Measurements from ENCODE around the gene CHRNA1. TPM values are rescaled to one million over a fixed set of nuclear protein-coding genes. Genes with fewer than 3 reads are reported as not detected.

The CHRNA1 gene
- total and polyA plus RNA-seq, 2 experiments from 2014 or later = not detected

DNA sequence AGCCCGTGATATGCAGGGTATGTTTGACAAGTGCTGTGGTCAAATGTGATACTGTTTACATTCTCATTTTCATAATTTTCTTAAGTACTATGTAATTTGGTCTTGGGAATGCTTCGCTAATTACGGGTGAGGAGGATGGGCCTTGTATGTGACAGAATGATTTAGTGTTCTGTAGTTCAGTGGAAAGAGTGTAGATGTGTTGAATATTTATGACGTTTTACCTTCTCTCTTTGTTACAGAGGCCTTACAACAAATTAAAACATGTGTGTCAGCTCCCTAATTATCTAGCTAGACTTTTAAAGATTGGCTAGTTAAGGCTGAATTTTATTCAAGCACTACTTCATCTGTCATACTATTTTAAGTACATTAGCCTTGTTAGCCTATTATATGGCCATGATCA, 10.6 kb upstream of the CHRNA1 start (continued):
- TF ChIP-seq, protein P1, sequence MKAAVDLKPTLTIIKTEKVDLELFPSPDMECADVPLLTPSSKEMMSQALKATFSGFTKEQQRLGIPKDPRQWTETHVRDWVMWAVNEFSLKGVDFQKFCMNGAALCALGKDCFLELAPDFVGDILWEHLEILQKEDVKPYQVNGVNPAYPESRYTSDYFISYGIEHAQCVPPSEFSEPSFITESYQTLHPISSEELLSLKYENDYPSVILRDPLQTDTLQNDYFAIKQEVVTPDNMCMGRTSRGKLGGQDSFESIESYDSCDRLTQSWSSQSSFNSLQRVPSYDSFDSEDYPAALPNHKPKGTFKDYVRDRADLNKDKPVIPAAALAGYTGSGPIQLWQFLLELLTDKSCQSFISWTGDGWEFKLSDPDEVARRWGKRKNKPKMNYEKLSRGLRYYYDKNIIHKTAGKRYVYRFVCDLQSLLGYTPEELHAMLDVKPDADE (IDR thresholded peaks at IDR 0.05) = no peak
- TF ChIP-seq NANOG (IDR thresholded peaks at IDR 0.05; ENCODE audit: borderline replicate concordance) (no peak), POLR2AphosphoS5 (IDR thresholded peaks at IDR 0.05; ENCODE audit: low read depth) (no peak), ZNF331 (CRISPR knock-in tag; IDR thresholded peaks at IDR 0.05; ENCODE audit: low read depth) (no peak), CREB1 (CRISPR knock-in tag; IDR thresholded peaks at IDR 0.05; ENCODE audit: low read depth) (no peak)

DNA sequence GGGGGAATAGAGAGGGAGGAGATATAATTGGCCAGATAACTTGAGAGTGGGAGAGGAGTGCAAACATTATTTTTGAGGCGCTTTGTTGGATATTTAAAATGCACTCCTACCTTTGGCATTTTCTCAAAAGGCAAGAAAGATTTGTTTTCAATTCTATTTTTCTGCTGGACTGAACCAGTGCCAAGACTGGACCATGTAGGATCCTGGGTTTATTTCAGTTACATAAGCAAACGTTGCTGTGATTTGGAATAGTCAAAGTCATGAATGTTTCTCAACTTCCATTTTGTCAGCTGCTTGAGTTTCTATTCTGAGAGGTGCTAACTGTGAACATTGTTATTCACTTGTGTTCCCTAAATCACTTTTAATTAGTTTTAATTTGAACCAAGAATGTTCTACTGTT, 8.9 kb upstream of the CHRNA1 start:
- H3K4me3 ChIP-seq = no peak overlapping the region
- no peak overlapping the region for H2AFZ ChIP-seq
- H3K27ac Mint-ChIP-seq = peak overlapping the region; percentile 56
- 0 out of 2 replicates have a peak, but pooled peaks cover 5% of the 10 kb centered on the region for H3K9me2 ChIP-seq (ENCODE audit: insufficient read depth)
- H3K27me3 Mint-ChIP-seq (ENCODE audit: insufficient read depth, low read depth, poor library complexity) = peaks cover 9% of the 10 kb centered on the region
- peaks cover 23% of the 10 kb centered on the region for H3F3A ChIP-seq (replicated peaks; ENCODE audit: low read depth)
- H3K4me1 ChIP-seq (ENCODE audit: insufficient read depth) = peaks cover 39% of the 10 kb centered on the region
- H3K36me3 Mint-ChIP-seq (ENCODE audit: low read depth) = no peaks in the 10 kb centered on the region; the same call in 2 of the 3 replicates
- no peaks in the 10 kb centered on the region for H3K79me2 ChIP-seq (replicated peaks; ENCODE audit: insufficient read depth)
- 0 out of 2 replicates have a peak overlapping the region, but pooled peaks have one; percentile 86 for H3K27ac ChIP-seq (ENCODE audit: low read depth)
- peaks cover 62% of the 10 kb centered on the region for H3K4me1 Mint-ChIP-seq
- no peak overlapping the region for H3K4me3 Mint-ChIP-seq
- no peak overlapping the region for H3K4me2 ChIP-seq
- no peaks in the 10 kb centered on the region for H3K9me3 Mint-ChIP-seq
- no peaks in the 10 kb centered on the region for H3K36me3 ChIP-seq (ENCODE audit: insufficient read depth)
- no peak for DNase-seq (ENCODE audit: low spot score)
- ATAC-seq = no peak
- H4K20me1 ChIP-seq (replicated peaks; ENCODE audit: insufficient read depth) = no peaks in the 10 kb centered on the region
- no peaks in the 10 kb centered on the region for H3K27me3 ChIP-seq (ENCODE audit: insufficient read depth)
- TF ChIP-seq, protein P2, sequence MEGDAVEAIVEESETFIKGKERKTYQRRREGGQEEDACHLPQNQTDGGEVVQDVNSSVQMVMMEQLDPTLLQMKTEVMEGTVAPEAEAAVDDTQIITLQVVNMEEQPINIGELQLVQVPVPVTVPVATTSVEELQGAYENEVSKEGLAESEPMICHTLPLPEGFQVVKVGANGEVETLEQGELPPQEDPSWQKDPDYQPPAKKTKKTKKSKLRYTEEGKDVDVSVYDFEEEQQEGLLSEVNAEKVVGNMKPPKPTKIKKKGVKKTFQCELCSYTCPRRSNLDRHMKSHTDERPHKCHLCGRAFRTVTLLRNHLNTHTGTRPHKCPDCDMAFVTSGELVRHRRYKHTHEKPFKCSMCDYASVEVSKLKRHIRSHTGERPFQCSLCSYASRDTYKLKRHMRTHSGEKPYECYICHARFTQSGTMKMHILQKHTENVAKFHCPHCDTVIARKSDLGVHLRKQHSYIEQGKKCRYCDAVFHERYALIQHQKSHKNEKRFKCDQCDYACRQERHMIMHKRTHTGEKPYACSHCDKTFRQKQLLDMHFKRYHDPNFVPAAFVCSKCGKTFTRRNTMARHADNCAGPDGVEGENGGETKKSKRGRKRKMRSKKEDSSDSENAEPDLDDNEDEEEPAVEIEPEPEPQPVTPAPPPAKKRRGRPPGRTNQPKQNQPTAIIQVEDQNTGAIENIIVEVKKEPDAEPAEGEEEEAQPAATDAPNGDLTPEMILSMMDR (conservative IDR thresholded peaks at IDR 0.05; ENCODE audit: low read depth in 2 of 2) = no peak
- TF ChIP-seq, protein P3, sequence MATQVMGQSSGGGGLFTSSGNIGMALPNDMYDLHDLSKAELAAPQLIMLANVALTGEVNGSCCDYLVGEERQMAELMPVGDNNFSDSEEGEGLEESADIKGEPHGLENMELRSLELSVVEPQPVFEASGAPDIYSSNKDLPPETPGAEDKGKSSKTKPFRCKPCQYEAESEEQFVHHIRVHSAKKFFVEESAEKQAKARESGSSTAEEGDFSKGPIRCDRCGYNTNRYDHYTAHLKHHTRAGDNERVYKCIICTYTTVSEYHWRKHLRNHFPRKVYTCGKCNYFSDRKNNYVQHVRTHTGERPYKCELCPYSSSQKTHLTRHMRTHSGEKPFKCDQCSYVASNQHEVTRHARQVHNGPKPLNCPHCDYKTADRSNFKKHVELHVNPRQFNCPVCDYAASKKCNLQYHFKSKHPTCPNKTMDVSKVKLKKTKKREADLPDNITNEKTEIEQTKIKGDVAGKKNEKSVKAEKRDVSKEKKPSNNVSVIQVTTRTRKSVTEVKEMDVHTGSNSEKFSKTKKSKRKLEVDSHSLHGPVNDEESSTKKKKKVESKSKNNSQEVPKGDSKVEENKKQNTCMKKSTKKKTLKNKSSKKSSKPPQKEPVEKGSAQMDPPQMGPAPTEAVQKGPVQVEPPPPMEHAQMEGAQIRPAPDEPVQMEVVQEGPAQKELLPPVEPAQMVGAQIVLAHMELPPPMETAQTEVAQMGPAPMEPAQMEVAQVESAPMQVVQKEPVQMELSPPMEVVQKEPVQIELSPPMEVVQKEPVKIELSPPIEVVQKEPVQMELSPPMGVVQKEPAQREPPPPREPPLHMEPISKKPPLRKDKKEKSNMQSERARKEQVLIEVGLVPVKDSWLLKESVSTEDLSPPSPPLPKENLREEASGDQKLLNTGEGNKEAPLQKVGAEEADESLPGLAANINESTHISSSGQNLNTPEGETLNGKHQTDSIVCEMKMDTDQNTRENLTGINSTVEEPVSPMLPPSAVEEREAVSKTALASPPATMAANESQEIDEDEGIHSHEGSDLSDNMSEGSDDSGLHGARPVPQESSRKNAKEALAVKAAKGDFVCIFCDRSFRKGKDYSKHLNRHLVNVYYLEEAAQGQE (IDR thresholded peaks at IDR 0.05; ENCODE audit: unreplicated experiment) = no peak
- no peak for TF ChIP-seq ZNF331 (CRISPR knock-in tag; IDR thresholded peaks at IDR 0.05; ENCODE audit: low read depth)
- TF ChIP-seq EZH2phosphoT487 (IDR thresholded peaks at IDR 0.05; ENCODE audit: unreplicated experiment) = no peak
- no peak for TF ChIP-seq STAT1 (IDR thresholded peaks at IDR 0.05; ENCODE audit: unreplicated experiment)
- TF ChIP-seq EZH2 (IDR thresholded peaks at IDR 0.05; ENCODE audit: low read depth, unreplicated experiment) = no peak
- TF ChIP-seq ZNF114 (CRISPR knock-in tag; IDR thresholded peaks at IDR 0.05) = no peak
- no peak for TF ChIP-seq CREB1 (CRISPR knock-in tag; IDR thresholded peaks at IDR 0.05; ENCODE audit: low read depth)
- TF ChIP-seq POLR2AphosphoS5 (IDR thresholded peaks at IDR 0.05; ENCODE audit: low read depth) = no peak
- TF ChIP-seq, protein P4, sequence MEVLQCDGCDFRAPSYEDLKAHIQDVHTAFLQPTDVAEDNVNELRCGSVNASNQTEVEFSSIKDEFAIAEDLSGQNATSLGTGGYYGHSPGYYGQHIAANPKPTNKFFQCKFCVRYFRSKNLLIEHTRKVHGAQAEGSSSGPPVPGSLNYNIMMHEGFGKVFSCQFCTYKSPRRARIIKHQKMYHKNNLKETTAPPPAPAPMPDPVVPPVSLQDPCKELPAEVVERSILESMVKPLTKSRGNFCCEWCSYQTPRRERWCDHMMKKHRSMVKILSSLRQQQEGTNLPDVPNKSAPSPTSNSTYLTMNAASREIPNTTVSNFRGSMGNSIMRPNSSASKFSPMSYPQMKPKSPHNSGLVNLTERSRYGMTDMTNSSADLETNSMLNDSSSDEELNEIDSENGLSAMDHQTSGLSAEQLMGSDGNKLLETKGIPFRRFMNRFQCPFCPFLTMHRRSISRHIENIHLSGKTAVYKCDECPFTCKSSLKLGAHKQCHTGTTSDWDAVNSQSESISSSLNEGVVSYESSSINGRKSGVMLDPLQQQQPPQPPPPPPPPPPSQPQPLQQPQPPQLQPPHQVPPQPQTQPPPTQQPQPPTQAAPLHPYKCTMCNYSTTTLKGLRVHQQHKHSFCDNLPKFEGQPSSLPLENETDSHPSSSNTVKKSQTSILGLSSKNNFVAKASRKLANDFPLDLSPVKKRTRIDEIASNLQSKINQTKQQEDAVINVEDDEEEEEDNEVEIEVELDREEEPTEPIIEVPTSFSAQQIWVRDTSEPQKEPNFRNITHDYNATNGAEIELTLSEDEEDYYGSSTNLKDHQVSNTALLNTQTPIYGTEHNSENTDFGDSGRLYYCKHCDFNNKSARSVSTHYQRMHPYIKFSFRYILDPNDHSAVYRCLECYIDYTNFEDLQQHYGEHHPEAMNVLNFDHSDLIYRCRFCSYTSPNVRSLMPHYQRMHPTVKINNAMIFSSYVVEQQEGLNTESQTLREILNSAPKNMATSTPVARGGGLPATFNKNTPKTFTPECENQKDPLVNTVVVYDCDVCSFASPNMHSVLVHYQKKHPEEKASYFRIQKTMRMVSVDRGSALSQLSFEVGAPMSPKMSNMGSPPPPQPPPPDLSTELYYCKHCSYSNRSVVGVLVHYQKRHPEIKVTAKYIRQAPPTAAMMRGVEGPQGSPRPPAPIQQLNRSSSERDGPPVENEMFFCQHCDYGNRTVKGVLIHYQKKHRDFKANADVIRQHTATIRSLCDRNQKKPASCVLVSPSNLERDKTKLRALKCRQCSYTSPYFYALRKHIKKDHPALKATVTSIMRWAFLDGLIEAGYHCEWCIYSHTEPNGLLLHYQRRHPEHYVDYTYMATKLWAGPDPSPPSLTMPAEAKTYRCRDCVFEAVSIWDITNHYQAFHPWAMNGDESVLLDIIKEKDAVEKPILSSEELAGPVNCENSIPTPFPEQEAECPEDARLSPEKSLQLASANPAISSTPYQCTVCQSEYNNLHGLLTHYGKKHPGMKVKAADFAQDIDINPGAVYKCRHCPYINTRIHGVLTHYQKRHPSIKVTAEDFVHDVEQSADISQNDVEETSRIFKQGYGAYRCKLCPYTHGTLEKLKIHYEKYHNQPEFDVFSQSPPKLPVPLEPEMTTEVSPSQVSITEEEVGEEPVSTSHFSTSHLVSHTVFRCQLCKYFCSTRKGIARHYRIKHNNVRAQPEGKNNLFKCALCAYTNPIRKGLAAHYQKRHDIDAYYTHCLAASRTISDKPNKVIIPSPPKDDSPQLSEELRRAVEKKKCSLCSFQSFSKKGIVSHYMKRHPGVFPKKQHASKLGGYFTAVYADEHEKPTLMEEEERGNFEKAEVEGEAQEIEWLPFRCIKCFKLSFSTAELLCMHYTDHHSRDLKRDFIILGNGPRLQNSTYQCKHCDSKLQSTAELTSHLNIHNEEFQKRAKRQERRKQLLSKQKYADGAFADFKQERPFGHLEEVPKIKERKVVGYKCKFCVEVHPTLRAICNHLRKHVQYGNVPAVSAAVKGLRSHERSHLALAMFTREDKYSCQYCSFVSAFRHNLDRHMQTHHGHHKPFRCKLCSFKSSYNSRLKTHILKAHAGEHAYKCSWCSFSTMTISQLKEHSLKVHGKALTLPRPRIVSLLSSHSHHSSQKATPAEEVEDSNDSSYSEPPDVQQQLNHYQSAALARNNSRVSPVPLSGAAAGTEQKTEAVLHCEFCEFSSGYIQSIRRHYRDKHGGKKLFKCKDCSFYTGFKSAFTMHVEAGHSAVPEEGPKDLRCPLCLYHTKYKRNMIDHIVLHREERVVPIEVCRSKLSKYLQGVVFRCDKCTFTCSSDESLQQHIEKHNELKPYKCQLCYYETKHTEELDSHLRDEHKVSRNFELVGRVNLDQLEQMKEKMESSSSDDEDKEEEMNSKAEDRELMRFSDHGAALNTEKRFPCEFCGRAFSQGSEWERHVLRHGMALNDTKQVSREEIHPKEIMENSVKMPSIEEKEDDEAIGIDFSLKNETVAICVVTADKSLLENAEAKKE (CRISPR knock-in tag; IDR thresholded peaks at IDR 0.05) = no peak
- TF ChIP-seq NANOG (IDR thresholded peaks at IDR 0.05; ENCODE audit: borderline replicate concordance) = no peak

All from GM23338 (cell line).